ENCODE data around the gene PPP1R9A. TPM values are rescaled to one million over a fixed set of nuclear protein-coding genes. Genes with fewer than 3 reads are reported as not detected.

PPP1R9A gene
- total RNA-seq, 1 donor from 2014 or later, result 1.3 TPM

GRCh38 chr7:94962661-94963060 lies 55.3 kb downstream of the PPP1R9A start:
- peaks cover 10% of the 10 kb centered on the region for H3K9me3 Mint-ChIP-seq
- H3K4me1 Mint-ChIP-seq, result no peaks in the 10 kb centered on the region
- ChIA-PET CTCF (no interaction called here), POLR2A (interaction anchor here (0.6 kb wide), 1 partner anchor 1822 kb away, joined by 5 read pairs; no protein-coding TSS in a partner anchor)
- no peak for TF ChIP-seq CTCF (IDR thresholded peaks at IDR 0.05)
- H3K27me3 Mint-ChIP-seq, result no peaks in the 10 kb centered on the region
- no peak for DNase-seq
- no peak overlapping the region for H3K27ac Mint-ChIP-seq
- intact Hi-C loops (cut with micrococcal nuclease), result no loop called here
- no peak for ATAC-seq (ENCODE audit: low read depth)
- H3K4me3 Mint-ChIP-seq, result no peak overlapping the region
- H3K36me3 Mint-ChIP-seq (ENCODE audit: low read depth), result no peaks in the 10 kb centered on the region

- no peak for ATAC-seq (ENCODE audit: low read depth)
- DNase-seq, result no peak
- H3K27ac Mint-ChIP-seq, result no peak overlapping the region
- intact Hi-C loops (cut with micrococcal nuclease), result loop anchor here (10.0 kb wide), 1 partner anchor 65 kb away; no protein-coding TSS in a partner anchor
- H3K9me3 Mint-ChIP-seq, result peaks cover 10% of the 10 kb centered on the region
- no peaks in the 10 kb centered on the region for H3K36me3 Mint-ChIP-seq (ENCODE audit: low read depth)
- H3K4me1 Mint-ChIP-seq, result no peaks in the 10 kb centered on the region
- no peak overlapping the region for H3K4me3 Mint-ChIP-seq
- H3K27me3 Mint-ChIP-seq, result peaks cover 2% of the 10 kb centered on the region
- TF ChIP-seq CTCF (IDR thresholded peaks at IDR 0.05), result no peak
- CTCF ChIA-PET, result no interaction called here
- POLR2A ChIA-PET, result no interaction called here
These were observed 62.2 kb downstream of the PPP1R9A start for GRCh38 chr7:94969434-94970084.

- Mint-ChIP-seq H3K9me3 (peaks cover 6% of the 10 kb centered on the region), H3K36me3 (ENCODE audit: low read depth) (no peaks in the 10 kb centered on the region), H3K27ac (no peak overlapping the region), H3K4me1 (no peaks in the 10 kb centered on the region), H3K27me3 (peaks cover 2% of the 10 kb centered on the region), H3K4me3 (no peak overlapping the region)
- ChIA-PET CTCF (no interaction called here), POLR2A (no interaction called here)
- no peak for TF ChIP-seq CTCF (IDR thresholded peaks at IDR 0.05)
- DNase-seq, result no peak
- no peak for ATAC-seq (ENCODE audit: low read depth)
- intact Hi-C loops (cut with micrococcal nuclease), result loop anchor here (10.0 kb wide), 1 partner anchor 65 kb away; no protein-coding TSS in a partner anchor
These were observed 62.7 kb downstream of the PPP1R9A start for GRCh38 chr7:94970085-94970576.

- ATAC-seq (ENCODE audit: low read depth) (no peak), DNase-seq (no peak)
- ChIA-PET POLR2A (no interaction called here), CTCF (no interaction called here)
- no peak overlapping the region for H3K4me3 Mint-ChIP-seq
- TF ChIP-seq CTCF (IDR thresholded peaks at IDR 0.05), result no peak
- H3K27ac Mint-ChIP-seq, result no peak overlapping the region
- intact Hi-C loops (cut with micrococcal nuclease), result loop anchor here (10.0 kb wide), 1 partner anchor 64 kb away; no protein-coding TSS in a partner anchor
- H3K36me3 Mint-ChIP-seq (ENCODE audit: low read depth), result no peaks in the 10 kb centered on the region
- H3K9me3 Mint-ChIP-seq, result no peaks in the 10 kb centered on the region
- no peaks in the 10 kb centered on the region for H3K4me1 Mint-ChIP-seq
- H3K27me3 Mint-ChIP-seq, result peaks cover 2% of the 10 kb centered on the region
These were observed 63.9 kb downstream of the PPP1R9A start for GRCh38 chr7:94971051-94971867.

- Mint-ChIP-seq H3K36me3 (ENCODE audit: low read depth) (no peaks in the 10 kb centered on the region), H3K4me3 (no peak overlapping the region), H3K27me3 (peaks cover 2% of the 10 kb centered on the region), H3K27ac (no peak overlapping the region), H3K4me1 (no peaks in the 10 kb centered on the region), H3K9me3 (no peaks in the 10 kb centered on the region)
- CTCF ChIA-PET, result no interaction called here
- intact Hi-C loops (cut with micrococcal nuclease), result loop anchor here (10.0 kb wide), 1 partner anchor 63 kb away; no protein-coding TSS in a partner anchor
- POLR2A ChIA-PET, result no interaction called here
- DNase-seq (no peak), ATAC-seq (ENCODE audit: low read depth) (no peak)
- TF ChIP-seq CTCF (IDR thresholded peaks at IDR 0.05), result no peak
These were observed 64.9 kb downstream of the PPP1R9A start for GRCh38 chr7:94972296-94972695.

All from activated B cell treated with CpG ODN at 0.5 μM for 24 hours (primary cell).